OCI-LY1 (cell line): ENCODE measurements around the gene NAV2.

Experiments
- CTCF ChIP-seq: fragments of 200-600 bp; sonication (generic), shearing (Covaris generic); IDR thresholded peaks from 2 replicates; pipeline ENCODE4 v1.5.1; 2017; ENCODE audit warnings: mild to moderate bottlenecking, antibody characterized with exemption, low read length, moderate library complexity, mixed read lengths
- EZH2 ChIP-seq: fragments of 200-600 bp; sonication (generic), shearing (Covaris generic); IDR thresholded peaks from 2 replicates; pipeline ENCODE4 v1.8.0; 2017; ENCODE audit warnings: borderline replicate concordance, mixed run types, mild to moderate bottlenecking, antibody characterized with exemption, low read length, moderate library complexity, mixed read lengths

GRCh38 chr11:19727246-19727645 is 14.6 kb downstream of the NAV2 start:
- TF ChIP-seq CTCF (no peak), EZH2 (no peak)
